HPDE6-E6E7 (cell line): ENCODE data around the gene TNFSF11.
"Not testable (repeated sequence)": the region's sequence is repeated elsewhere in the genome, so short reads cannot be mapped to it uniquely, and the experiment has no call there.

ENCODE experiments used
- DNase-seq: peaks from one replicate; pipeline ENCODE4 v3.0.0; 2011; ENCODE audit warnings: missing footprints; ENCODE audit errors: extremely low spot score

Gene TNFSF11, protein sequence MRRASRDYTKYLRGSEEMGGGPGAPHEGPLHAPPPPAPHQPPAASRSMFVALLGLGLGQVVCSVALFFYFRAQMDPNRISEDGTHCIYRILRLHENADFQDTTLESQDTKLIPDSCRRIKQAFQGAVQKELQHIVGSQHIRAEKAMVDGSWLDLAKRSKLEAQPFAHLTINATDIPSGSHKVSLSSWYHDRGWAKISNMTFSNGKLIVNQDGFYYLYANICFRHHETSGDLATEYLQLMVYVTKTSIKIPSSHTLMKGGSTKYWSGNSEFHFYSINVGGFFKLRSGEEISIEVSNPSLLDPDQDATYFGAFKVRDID

DNA sequence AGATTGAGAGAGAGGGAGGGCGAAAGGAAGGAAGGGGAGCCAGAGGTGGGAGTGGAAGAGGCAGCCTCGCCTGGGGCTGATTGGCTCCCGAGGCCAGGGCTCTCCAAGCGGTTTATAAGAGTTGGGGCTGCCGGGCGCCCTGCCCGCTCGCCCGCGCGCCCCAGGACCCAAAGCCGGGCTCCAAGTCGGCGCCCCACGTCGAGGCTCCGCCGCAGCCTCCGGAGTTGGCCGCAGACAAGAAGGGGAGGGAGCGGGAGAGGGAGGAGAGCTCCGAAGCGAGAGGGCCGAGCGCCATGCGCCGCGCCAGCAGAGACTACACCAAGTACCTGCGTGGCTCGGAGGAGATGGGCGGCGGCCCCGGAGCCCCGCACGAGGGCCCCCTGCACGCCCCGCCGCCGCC, at the start of gene TNFSF11:
Gene TNFSF11, plus strand, starts transcription at position 142 of the 400 bp plus-strand sequence. Its CDS starts 152 bp downstream, at position 294.
- DNase-seq = no peak

DNA sequence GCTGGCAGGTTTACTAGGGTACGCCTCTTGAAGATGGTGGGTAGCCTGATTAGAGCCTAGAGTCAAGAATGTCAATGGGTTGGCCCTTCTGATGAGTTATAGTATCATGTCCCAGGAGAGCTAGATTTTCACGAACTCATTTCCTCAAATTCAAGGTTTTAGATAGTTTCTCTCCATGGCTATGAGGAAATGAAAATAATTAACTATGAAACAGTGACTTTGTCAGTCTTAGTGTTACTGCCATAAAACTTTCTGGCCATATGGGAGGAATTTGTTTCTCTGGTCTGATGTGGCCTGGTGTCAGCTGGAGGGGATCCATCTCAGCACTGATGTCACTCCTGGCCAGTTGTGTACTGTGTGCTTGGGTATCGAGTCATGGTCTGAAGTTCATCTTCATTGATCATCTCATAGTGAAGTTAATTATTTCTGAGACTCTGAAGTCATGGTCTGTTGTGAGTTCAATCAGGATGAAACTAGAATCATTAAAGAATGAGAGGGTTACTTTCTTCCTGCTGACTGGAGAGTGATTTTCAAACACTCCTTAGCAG, 49.4 kb upstream of the TNFSF11 start:
- no peak for DNase-seq

DNA sequence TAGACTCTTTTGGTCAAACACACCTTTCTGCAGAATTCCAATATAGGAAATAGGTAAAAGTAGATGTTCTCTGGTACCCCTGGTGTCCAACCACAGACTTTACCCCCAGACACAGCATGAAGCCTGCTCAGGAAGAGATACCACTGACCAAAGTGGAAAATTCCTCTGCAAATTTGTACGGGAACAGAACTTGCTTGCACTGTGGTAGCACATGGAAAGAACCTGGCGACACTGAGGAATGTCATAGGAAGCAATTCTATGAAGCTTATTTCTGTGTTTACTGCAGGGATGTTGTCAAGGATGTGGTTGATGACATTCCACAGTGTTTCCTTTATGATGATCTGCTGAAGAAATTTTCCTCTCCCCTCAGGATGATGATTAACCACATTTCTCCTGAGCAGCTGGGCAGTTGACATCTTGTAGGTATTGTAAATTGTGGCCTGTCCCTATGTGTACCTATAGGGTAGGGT, 48.9 kb upstream of the TNFSF11 start:
- DNase-seq = no peak

DNA sequence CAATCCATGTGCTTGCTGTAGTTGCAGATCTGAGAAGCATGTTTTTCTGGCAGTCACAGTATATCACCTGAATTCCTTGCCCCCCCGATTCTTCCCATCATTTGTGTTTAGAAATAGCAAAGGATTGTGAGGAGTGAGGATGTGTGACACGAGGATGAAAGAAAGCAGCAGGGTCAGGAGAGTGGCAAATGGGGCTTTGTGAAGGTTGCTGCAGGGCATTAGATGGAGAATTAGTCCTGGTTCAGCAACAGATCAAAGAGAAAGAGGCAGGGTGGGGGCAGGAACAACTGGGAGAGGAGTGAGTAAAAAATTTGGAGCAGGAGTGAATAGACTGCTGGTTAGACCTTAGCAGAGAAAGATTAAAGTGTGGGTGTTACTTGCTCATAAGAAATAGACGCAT, 47.7 kb upstream of the TNFSF11 start:
- no peak for DNase-seq

DNA sequence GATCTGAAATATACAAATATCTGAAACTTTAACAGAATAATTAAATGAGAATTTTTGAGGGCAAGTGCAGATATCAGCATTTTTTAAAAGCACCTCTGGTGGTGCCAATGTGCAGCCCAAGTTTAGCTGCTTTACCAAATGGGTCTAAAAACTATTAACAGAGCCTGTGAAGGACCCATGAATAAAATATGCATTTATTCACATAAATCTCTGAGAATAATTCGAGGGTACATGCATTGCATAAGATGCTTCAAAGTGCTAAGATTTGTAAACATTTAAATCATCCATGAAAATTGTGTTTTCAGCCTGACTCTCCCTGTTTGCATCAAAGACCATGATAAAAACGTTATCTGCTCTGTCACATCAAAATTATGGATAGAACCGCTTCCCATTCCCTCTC, 47.1 kb upstream of the TNFSF11 start:
- no peak for DNase-seq

DNA sequence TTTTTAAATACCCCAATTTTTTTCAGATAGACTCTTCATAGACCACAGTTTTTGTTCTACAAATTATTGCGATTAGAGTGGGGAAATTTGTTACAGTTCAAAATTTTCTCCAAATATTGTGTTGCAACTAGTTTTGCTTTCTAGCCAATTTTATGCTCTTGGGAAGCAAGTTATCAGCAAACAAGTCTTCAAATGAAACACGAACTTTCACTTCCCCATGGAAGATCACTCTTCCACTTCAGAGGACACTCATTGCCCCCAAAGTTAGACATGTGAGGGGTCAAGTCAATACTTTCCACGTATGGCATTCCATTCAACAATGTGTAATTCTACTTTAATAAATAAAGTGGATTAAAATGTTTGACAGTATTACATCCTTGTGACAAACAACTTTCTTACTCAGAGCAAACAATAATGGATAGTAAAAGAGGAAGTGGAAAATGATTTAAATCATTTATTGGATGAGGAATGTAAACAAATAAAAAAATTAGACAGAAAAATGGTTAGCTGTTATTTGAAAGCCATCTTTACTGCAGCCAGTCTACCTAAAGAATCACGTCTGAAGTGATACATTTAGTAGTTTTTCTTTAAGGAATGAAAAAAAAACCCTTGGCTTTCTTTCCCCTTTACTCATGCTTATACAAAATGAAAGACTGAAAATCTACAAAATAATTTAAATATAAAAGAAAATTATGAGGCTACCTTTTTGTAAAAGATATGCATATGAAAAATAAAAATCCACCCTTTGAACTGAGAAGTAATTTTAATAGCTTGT, 41.2 kb upstream of the TNFSF11 start:
- DNase-seq = no peak

DNA sequence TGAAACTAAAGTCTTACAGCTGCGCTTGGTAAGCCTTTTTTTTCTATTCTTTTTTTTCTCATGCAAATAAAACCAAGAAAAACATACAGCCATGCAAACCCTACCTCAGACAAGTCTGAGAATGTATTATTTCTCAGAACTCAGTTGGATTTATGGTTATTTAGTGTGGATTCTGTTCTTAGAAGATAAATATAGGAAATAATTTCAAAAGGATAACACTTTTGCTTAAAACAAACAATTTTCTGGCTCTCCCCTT, 40.7 kb upstream of the TNFSF11 start:
- no peak for DNase-seq

DNA sequence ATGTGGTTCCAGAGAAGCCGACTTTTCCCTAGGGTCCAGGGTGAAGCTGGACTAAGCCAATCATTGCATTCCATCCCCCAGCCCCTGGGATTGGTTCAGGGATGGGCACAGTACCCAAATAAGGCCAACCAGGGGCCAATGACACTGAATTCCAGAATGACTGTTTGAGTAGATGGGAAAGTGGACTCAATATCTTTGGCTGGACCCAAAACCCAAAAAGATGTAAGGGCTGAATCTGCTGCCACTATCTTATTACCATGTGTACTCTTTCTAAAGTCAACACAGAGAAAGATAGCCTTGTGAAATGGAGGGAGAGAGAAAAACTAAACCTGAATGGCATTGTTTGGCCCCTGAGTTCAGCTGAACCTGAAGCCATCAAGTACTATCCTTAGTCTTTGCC, 39.2 kb upstream of the TNFSF11 start:
- no peak for DNase-seq

DNA sequence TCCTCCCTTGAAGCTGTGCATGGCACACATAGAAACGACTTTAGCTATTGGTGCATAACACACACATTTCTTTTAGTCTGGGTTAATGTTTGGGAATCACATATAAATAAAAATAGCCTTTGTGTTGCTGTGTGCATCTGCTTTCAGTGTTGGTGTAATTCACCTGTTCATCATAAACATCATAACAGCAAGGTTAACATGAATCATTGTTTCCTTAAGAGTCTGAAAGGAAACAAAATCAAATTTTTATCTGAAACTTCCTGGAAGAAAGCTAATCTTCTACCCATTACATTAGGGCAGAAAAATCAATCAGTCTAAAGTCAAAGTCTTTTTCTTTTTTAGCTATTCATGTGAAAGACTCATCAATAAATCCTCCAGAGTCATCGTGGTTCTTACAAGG, 35.0 kb upstream of the TNFSF11 start:
- DNase-seq = no peak

DNA sequence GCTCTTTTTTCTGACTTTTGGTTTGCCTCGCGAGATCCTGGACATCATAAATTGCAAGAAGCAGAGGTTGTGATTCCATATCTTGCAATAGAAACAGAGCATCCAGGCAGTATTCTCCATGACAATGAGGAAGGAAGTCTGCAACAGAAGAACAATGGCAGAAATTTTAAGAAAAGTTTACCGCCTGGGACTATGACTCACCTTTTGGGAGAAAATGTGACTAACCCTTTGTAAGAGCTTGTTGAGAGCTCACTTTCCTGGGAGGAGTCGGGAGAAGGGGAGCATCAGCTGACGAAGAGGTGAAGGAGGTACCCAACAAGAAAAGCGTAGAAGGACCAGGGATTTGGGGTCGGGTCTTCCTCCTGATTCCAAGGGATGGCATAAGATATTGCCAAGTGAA, 34.3 kb upstream of the TNFSF11 start:
- DNase-seq = peak; percentile 27

DNA sequence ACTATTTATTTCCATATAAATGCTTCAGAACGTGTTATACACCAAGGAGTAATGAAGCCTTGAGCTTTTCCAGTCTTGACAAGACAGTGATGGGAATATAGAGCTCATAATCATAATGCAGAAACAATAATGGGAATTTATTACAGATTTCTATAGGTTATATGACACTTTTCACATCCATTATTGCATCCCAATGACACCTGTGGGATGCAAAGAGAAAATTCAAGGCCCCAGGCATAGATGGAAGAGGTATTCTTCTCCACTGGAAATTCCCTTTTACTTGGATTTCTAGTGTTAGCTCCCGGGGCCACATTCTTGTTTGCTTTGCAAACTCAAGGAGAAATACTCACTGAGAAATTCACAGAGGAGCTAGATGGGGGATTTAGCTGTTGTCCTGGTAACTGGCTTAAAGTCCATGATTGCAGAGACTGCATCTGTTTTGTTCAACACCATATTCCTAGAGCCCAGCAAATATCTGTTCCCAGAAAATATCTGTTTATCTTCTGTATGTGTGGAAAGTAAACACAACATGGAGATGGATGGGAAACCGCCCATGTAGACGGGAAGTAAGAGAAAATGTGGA, 30.6 kb upstream of the TNFSF11 start:
- no peak for DNase-seq

DNA sequence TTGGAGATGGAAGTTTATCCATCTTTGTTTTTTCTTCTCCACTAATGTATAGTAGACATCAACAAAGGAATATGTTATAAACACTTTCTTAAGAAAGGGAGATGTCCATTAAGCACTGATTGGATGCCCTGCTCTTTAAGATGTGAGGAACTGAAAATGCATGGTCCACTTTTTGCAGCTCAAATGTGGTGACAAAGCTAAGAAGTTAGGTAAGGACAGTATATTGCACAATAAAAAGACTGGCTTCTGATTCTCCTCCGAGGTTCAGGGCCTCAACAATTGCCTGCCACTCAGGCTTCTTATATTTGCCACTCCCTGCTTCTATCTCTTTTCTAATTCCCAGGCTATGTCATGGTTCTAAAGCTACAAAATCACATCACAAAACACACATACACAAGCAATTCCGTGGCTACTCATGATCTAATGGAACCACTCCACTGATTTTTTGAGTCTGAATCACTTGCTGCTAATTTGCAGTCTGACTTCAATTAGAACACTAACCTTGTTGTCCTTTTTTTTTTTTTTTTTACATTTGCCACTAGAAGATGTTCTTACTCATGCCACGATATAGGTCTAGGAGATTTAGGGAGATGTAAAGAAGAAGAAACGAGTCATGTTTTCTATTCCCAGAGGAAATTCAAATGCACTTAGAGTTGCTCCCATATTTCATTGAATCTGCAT, 29.6 kb upstream of the TNFSF11 start:
- DNase-seq = no peak

DNA sequence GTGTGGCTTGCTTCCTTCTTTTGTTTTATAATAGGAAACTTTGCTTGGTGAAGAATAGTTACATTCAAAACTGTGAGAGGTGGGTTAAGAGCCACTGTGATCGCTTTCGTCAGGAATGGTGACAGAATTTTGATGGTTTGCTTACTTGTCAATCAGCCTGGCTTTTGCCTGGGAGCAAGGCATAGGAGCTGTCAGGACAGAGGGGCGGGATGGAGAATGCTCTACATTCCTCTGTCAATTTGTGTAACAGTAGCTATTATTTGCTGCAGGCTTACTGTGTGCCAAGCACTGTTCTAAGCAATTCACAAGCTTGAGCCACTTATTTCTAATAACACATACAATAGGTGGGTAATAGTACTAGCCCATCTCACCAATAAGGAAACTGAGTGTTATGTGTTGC, 28.1 kb upstream of the TNFSF11 start:
- DNase-seq = no peak

DNA sequence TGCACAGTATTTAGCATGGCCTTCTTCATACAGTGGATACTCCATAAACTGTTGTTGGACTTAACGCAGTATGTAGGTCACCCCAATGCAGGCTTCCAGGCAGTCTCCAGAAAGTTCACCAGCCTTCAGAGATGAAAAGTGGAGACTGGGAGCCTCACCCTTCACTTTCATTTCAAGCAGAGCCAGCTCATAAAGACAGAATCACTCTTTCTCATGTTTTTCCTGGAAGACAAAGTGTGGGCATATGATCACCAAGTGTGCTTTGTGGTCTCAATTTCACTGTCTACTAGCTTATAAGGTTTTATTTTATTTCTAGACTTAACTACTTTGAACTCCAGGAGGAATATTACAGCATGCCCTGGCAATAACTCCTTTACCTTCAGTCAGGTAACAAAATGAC, 26.3 kb upstream of the TNFSF11 start:
- no peak for DNase-seq

DNA sequence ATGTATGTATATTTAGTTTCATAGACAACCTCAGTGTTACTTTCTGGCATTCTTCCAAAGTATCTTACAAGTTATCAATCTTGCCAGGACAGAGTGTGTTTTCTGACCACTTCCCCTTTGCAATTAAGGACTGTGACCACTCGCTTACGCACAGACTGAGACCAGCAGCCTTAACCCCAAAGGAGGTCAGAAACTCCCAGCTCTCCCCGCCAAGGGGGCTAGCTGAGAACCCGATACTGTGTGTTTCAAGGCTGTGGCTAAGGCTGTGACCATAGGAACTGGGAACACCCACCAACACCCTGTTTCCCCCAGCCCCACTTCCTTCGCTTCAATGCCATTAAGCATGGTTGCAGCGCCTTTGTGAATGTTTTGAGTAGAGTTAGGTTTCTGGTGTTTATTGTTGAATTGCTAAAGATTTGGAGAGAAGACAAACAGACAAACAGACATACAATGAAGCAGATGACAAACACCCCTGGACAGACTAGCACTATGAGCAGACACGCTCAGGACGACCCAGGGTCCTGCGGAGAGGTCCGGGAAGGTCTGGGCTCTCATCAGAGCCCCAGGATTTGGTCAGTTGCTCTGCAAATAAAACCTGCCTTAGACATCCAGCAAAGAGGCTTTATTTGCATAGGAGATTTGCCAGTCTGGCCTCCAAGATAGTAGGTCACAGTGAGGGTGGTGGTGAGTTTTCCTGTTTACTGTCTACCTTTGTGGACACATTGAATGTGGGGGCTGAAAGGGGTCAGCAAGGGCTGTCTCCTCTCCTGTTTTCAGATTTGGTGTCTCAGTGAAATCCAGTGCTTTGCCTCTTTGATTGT, 25.0 kb upstream of the TNFSF11 start:
- no peak for DNase-seq

DNA sequence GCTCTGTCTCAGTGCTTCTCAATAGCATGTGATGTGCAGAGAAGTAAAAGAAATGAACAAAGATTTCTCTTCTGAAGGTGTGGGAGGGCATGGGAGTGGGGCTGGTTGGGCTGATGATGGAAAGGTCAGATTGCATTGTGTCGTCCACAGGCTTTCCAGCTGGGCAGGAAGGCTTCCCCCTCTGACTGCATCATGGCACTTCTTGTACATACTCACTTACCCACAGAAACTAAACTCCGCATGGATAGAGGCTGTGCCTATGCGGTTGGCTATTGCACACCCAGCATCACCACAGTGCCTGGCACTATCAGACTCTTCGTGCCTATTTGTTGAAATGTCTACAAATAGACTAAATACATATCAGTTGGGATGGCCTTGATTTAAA, 24.4 kb upstream of the TNFSF11 start:
- DNase-seq = no peak

DNA sequence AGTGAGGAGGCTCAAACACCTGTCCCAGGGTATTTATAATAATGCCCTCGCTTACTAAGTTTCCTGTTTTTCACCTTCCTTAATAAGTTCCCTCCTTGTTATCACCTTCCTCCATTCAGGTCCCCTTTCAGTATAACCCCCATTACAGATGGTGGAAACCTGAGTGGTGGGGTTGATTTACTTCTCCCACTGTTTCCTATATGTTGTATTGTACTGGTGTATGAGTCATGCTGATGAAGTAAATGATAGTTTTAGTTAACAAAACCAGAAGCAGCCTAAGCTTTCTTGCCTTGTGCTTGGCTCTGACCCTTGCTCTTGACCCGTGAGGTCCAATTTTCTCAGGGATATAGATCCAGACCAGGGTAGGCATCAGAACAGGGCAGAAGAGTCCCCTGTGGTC, 22.3 kb upstream of the TNFSF11 start:
- no peak for DNase-seq

DNA sequence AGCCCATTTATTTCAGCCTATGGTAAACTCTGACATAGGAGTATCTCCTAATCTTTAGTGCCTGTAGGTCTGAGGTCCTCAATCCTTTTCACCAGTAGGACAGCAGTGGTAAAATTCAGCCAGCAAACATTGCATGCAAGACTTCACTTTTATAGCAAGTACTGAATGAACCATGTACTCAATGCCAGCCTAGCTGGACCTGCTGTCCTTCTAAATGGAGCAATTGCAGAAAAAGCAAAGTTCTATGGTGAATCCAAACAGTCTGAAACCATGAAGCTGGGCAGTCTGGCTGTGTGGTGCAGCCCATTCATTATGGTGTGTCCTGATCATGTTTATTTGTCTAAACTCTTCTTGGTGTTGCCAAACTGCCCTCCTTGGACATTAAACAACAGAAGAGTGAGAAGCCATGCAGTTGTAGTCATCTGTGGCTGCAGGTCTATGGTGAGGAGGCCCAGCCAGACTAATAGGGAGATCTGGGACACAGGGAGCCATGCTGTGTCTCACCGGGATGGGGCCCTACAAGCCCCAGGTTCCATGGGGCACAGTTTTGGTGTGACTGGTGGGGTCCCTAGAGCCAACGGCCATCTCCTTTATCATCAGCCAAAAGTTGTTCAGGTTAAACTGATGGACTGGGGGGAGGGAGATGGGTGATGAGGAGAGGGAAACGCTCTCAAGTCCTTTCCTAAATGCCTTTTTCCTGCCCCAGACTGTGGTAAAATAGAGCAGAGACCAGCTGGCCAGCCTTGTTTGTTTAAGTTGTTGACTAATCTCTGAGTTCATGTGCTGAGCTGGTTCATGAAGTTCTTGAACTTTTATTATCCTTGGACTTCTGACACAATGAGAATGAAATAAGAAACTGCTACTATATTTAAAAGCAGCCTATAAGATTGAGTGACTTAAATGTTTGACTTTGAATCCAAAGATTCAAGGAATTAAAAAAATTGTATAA, 20.6 kb upstream of the TNFSF11 start:
- DNase-seq = no peak

DNA sequence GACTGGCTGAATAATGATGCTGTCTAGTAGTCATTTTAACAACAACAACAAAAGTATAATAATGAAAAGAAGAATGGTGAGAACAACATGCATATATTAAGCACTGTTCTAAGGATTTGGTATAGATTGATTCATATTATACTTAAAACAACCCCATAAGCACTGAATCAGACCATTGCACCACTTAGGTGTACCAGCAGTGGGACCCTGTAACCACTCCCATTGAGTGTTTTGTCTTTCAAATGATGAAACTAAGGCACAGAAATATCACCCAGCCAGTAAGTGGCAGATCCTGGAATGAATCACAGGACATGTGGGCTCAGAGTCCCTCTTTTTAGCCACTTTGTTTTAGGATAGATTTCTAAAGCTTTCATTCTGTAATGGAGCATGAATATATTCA, 14.9 kb upstream of the TNFSF11 start:
- DNase-seq = no peak

DNA sequence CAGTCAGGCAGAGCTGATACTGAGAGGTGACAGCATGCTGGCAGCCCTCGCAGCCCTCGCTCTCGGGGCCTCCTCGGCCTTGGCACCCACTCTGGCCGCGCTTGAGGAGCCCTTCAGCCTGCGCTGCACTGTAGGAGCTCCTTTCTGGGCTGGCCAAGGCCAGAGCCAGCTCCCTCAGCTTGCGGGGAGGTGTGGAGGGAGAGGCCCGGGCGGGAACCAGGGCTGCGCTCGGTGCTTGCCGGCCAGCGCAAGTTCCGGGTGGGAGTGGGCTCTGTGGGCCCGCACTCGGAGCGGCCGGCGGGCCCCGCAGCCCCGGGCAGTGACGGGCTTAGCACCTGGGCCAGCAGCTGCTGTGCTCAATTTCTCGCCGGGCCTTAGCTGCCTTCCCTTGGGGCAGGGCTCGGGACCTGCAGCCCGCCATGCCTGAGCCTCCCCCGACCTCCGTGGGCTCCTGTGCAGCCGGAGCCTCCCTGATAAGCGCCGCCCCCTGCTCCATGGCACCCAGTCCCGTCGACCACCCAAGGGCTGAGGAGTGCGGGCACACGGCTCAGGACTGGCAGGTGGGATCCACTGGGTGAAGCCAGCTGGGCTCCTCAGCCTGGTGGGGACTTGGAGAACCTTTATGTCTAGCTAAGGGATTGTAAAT, 14.3 kb upstream of the TNFSF11 start:
- DNase-seq = not testable (repeated sequence)
